GM08714 (cell line): Measurements from ENCODE around the gene IFI27.

ENCODE experiments used
- H3K4me3 ChIP-seq: fragments of 200-500 bp; sonication (Bioruptor generic); 2 replicates; pipeline ENCODE4 v1.5.1; 2014; ENCODE audit warnings: mild to moderate bottlenecking, low read length, inconsistent platforms
- ZNF274 ChIP-seq: IDR thresholded peaks from 2 replicates; pipeline ENCODE4 v1.6.1; 2012; ENCODE audit warnings: mild to moderate bottlenecking, low read depth, low read length

IFI27 gene

GRCh38 chr14:94089479-94089878 lies 21.1 kb upstream of the IFI27 start:
- no peak for TF ChIP-seq ZNF274
- no peak overlapping the region for H3K4me3 ChIP-seq

DNA sequence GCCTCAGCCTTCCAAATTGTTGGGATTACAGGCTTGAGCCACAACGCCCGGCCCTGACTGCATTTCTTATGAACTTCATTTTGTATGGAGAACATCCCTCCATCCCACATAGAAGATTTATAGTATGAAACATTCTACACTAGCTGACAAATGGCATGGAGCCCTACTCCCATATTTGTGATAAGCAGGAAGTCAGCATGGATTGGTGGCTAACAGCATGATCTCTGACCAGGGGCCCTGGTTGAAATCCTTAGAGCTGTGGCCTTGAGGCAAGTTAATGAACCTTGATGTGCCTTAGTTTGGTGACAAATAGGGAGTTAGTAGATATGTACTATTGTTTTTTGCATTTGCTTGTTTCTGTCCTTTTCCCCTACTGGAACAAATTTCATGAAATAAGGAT lies 17.1 kb upstream of the IFI27 start:
- TF ChIP-seq ZNF274, result no peak
- no peak overlapping the region for H3K4me3 ChIP-seq

GRCh38 chr14:94097091-94097490 lies 13.4 kb upstream of the IFI27 start:
- no peak for TF ChIP-seq ZNF274
- no peak overlapping the region for H3K4me3 ChIP-seq

GRCh38 chr14:94098326-94098992 lies 12.1 kb upstream of the IFI27 start:
- no peak for TF ChIP-seq ZNF274
- H3K4me3 ChIP-seq, result no peak overlapping the region

DNA sequence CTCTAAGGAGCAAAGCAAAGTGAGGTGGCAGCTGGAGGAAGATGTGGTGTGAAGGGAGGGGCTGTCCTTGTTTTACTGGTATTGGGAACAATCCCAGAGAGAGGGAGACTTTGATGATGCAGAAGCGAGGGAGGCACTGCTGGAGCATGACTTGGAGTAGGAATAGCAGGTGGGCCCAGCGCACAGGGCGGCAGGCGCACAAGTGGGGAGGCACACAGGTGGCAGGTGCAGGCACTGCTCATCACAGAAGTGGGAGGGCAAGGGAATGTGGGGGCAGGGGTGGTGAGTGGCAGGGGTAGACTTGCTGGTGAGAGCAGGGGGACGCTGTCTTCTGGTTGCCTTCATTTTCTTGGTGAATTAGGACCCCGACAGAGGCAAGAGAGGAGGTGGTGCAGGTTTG lies 11.5 kb upstream of the IFI27 start:
- no peak for TF ChIP-seq ZNF274
- no peak overlapping the region for H3K4me3 ChIP-seq

DNA sequence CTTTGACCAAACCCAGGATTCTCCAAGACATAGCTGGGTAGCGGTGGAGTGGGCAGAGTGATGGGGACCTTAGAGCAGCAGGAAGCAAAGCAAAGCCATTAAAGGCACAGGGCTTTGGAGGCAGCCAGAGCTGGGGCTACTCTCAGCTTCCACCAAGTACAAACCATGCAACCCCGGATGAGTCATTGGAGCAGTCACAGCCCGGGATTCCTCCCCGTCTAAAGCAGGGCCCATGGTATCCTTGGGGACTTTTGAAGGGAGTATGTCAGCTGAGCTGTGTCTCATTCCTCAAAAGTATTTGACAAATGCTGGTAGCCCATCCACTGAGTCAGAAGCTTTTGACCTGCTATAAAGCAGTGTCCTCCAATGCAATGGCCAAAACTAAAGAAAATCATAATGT lies 9.7 kb upstream of the IFI27 start:
- H3K4me3 ChIP-seq, result no peak overlapping the region
- TF ChIP-seq ZNF274, result no peak

GRCh38 chr14:94101748-94102147 lies 8.8 kb upstream of the IFI27 start:
- H3K4me3 ChIP-seq, result no peak overlapping the region
- no peak for TF ChIP-seq ZNF274

DNA sequence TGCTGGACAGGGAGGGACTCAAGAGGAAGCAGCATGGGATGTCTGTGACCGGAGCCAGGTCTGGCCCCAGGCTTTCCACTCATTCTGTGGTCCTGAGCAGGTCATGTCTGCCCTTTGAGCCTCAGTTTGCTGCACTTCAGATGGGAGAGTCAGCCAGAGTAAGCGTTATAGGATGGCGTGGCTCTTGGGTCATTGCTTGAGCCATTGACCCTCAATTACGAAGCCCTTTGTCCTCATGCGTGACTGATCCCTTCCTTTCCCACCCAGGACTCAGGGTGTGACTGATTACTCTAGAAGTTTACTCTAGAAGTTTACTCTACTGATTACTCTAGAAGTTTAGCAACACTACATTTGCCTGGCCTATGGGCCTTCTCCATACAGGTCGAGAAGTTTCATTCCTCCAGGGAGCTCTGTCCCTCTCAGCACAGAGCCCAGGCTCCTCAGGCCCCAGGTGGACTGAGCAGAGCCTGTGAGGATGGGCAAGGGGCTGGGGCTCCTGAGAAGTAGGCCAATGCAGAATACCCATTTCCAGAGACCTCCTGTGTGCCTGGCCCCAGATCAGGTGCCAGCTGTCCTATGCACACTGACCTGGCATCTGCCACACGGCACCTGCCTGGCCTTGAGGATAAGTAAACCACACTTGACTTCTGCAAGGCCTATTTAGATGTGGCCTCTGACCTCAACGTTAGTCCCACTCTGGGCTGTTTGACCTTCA lies 7.6 kb upstream of the IFI27 start:
- H3K4me3 ChIP-seq, result no peak overlapping the region
- no peak for TF ChIP-seq ZNF274

DNA sequence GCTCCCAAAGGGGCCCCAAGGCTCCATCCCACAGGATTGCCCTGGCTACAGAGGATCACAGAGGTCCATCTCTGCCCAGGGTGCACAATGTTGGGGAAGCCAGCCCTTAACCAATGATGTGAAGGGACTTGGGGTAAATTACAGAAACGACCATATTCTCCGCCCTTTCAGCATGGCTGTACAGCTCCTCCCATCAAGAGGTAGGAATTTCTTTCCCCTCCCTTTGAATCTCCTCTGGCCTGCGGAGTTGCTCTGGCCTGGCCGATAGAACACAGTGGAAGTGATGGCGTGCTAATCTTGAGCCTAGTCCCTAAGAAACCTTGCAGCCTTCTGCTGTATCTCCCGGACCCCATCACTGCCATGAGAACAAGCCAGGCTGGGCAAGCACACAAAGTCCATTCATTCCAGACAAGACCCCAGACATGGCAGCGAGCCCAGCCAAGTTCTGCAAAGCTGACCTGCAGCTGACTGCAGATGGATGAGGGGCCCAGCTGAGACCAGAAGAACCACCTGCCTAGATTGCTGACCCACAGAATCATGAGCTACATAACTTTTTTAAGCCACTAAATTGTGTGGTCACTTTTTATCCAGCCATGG lies 6.9 kb upstream of the IFI27 start:
- H3K4me3 ChIP-seq, result no peak overlapping the region
- no peak for TF ChIP-seq ZNF274

- TF ChIP-seq ZNF274, result no peak
- H3K4me3 ChIP-seq, result no peak overlapping the region
Measured at GRCh38 chr14:94104731-94105130, 5.8 kb upstream of the IFI27 start.

- TF ChIP-seq ZNF274, result no peak
- H3K4me3 ChIP-seq, result no peak overlapping the region
Measured at GRCh38 chr14:94109915-94110250, 653 bp upstream of the IFI27 start.

- no peak overlapping the region for H3K4me3 ChIP-seq
- TF ChIP-seq ZNF274, result no peak
Measured at GRCh38 chr14:94111276-94112095, 950 bp downstream of the IFI27 start.

- no peak for TF ChIP-seq ZNF274
- no peak overlapping the region for H3K4me3 ChIP-seq
Measured at GRCh38 chr14:94112513-94113063, 2.1 kb downstream of the IFI27 start.

- TF ChIP-seq ZNF274, result no peak
Measured at GRCh38 chr14:94113073-94113472, 2.5 kb downstream of the IFI27 start.

More at GRCh38 chr14:94113073-94113472, 2.5 kb downstream of the IFI27 start:
- H3K4me3 ChIP-seq, result no peak overlapping the region
